ENCODE measurements around the gene DAAM1. TPM values are rescaled to one million over a fixed set of nuclear protein-coding genes. Genes with fewer than 3 reads are reported as not detected.

Gene DAAM1
- total RNA-seq, 1 donor from 2014 or later: 39.5 TPM

DNA sequence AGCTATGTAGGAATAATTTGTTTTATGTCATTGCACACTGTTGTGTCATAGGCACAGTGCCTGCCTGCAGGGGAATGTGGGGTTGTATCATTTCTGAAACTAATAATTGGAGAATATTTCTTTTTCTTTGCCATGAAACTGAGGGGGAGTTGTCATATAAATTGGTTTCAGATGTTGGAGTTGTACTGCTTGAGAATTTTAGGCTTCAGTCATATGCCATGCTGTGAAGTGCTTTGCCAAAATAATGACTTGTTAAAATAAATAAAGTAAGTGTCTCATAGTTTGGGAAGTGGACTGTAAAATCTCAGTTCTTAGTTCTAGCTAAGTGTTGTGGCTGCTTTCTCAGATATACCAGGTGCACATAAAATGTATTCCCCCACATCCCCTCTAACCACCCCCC is 116.8 kb downstream of the DAAM1 start:
- Mint-ChIP-seq H3K27ac (peak overlapping the region; percentile 1), H3K4me1 (peaks cover 14% of the 10 kb centered on the region), H3K36me3 (peaks cover 2% of the 10 kb centered on the region), H3K4me3 (no peak overlapping the region), H3K9me3 (no peaks in the 10 kb centered on the region), H3K27me3 (ENCODE audit: insufficient read depth, low read depth) (peaks cover 2% of the 10 kb centered on the region)
- Histone ChIP-seq H4K20me1 (ENCODE audit: low read depth) (no peaks in the 10 kb centered on the region), H3K9ac (no peak overlapping the region), H3K4me1 (peaks cover 7% of the 10 kb centered on the region), H2AFZ (replicated peaks) (no peak overlapping the region), H3K27ac (no peak overlapping the region), H3K9me3 (ENCODE audit: low read depth) (no peaks in the 10 kb centered on the region), H3F3A (ENCODE audit: low read depth) (no peaks in the 10 kb centered on the region), H3K79me2 (ENCODE audit: low read depth) (peaks cover 5% of the 10 kb centered on the region), H3K36me3 (no peaks in the 10 kb centered on the region), H3K4me2 (no peak overlapping the region), H3K27me3 (no peaks in the 10 kb centered on the region), H3K4me3 (no peak overlapping the region)
- TF ChIP-seq EZH2phosphoT487 (IDR thresholded peaks at IDR 0.05) (no peak), EZH2 (IDR thresholded peaks at IDR 0.05) (no peak)
- TF ChIP-seq, protein P1, sequence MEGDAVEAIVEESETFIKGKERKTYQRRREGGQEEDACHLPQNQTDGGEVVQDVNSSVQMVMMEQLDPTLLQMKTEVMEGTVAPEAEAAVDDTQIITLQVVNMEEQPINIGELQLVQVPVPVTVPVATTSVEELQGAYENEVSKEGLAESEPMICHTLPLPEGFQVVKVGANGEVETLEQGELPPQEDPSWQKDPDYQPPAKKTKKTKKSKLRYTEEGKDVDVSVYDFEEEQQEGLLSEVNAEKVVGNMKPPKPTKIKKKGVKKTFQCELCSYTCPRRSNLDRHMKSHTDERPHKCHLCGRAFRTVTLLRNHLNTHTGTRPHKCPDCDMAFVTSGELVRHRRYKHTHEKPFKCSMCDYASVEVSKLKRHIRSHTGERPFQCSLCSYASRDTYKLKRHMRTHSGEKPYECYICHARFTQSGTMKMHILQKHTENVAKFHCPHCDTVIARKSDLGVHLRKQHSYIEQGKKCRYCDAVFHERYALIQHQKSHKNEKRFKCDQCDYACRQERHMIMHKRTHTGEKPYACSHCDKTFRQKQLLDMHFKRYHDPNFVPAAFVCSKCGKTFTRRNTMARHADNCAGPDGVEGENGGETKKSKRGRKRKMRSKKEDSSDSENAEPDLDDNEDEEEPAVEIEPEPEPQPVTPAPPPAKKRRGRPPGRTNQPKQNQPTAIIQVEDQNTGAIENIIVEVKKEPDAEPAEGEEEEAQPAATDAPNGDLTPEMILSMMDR (IDR thresholded peaks at IDR 0.05): no peak
- DNase-seq (ENCODE audit: low spot score): no peak

- Histone ChIP-seq H3K79me2 (ENCODE audit: low read depth) (peaks cover 5% of the 10 kb centered on the region), H3K4me2 (no peak overlapping the region), H2AFZ (replicated peaks) (no peak overlapping the region), H3K4me3 (no peak overlapping the region), H3K27ac (no peak overlapping the region), H3K36me3 (no peaks in the 10 kb centered on the region), H4K20me1 (ENCODE audit: low read depth) (no peaks in the 10 kb centered on the region), H3K4me1 (peaks cover 7% of the 10 kb centered on the region), H3F3A (ENCODE audit: low read depth) (no peaks in the 10 kb centered on the region), H3K9me3 (ENCODE audit: low read depth) (no peaks in the 10 kb centered on the region), H3K9ac (no peak overlapping the region), H3K27me3 (no peaks in the 10 kb centered on the region)
- Mint-ChIP-seq H3K36me3 (peaks cover 2% of the 10 kb centered on the region), H3K27me3 (ENCODE audit: insufficient read depth, low read depth) (peaks cover 2% of the 10 kb centered on the region), H3K27ac (peak overlapping the region; percentile 1), H3K4me1 (peaks cover 17% of the 10 kb centered on the region), H3K4me3 (no peak overlapping the region), H3K9me3 (no peaks in the 10 kb centered on the region)
- TF ChIP-seq EZH2 (IDR thresholded peaks at IDR 0.05) (no peak), EZH2phosphoT487 (IDR thresholded peaks at IDR 0.05) (no peak)
- TF ChIP-seq, protein P1 (IDR thresholded peaks at IDR 0.05): no peak
- DNase-seq (ENCODE audit: low spot score): no peak
These were observed 117.5 kb downstream of the DAAM1 start for GRCh38 chr14:59305836-59306555.

DNA sequence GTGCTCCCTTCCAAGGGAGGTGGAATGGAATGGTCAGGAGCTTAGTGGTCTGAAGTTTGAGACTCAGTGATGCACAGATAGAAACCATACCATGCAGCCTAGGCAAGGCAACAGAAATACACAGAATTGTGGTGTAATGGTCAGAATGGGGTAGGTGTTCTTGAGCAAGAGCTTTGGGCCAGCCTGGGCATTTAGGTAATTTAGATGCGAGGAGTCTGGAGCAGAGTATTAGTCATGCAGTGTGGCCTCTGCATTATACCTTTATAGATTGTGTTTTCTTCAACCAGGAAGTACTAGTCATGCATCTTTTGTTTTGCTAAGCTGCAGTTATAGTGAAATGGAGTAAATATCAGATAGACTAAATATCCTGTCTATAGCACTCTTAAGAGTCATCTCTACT is 118.3 kb downstream of the DAAM1 start:
- no peak overlapping the region for H3K4me3 Mint-ChIP-seq
- H3K9ac ChIP-seq: no peak overlapping the region

More for the DNA sequence above, 118.3 kb downstream of the DAAM1 start:
- no peaks in the 10 kb centered on the region for H3K36me3 ChIP-seq
- peaks cover 2% of the 10 kb centered on the region for H3K36me3 Mint-ChIP-seq
- H3K4me1 ChIP-seq: peaks cover 7% of the 10 kb centered on the region
- no peaks in the 10 kb centered on the region for H3K9me3 ChIP-seq (ENCODE audit: low read depth)
- H3F3A ChIP-seq (ENCODE audit: low read depth): no peaks in the 10 kb centered on the region
- H3K79me2 ChIP-seq (ENCODE audit: low read depth): peaks cover 5% of the 10 kb centered on the region
- TF ChIP-seq, protein P1 (IDR thresholded peaks at IDR 0.05): no peak
- TF ChIP-seq EZH2phosphoT487 (IDR thresholded peaks at IDR 0.05) (no peak), EZH2 (IDR thresholded peaks at IDR 0.05) (no peak)
- no peaks in the 10 kb centered on the region for H3K27me3 ChIP-seq
- H4K20me1 ChIP-seq (ENCODE audit: low read depth): no peaks in the 10 kb centered on the region
- H3K9me3 Mint-ChIP-seq: no peaks in the 10 kb centered on the region
- H2AFZ ChIP-seq (replicated peaks): no peak overlapping the region
- peaks cover 17% of the 10 kb centered on the region for H3K4me1 Mint-ChIP-seq
- DNase-seq (ENCODE audit: low spot score): no peak
- H3K4me2 ChIP-seq: no peak overlapping the region
- no peak overlapping the region for H3K27ac ChIP-seq
- H3K27ac Mint-ChIP-seq: no peak overlapping the region
- peaks cover 2% of the 10 kb centered on the region for H3K27me3 Mint-ChIP-seq (ENCODE audit: insufficient read depth, low read depth)
- no peak overlapping the region for H3K4me3 ChIP-seq
